Measurements from ENCODE around the gene PEAK3. TPM values are rescaled to one million over a fixed set of nuclear protein-coding genes. Genes with fewer than 3 reads are reported as not detected.

The PEAK3 gene
- total and polyA plus RNA-seq, 9 of the 15 experiments (the other 6 are each of a cell fraction or from before 2014, with no cell fraction given): 0.07 to 0.40 TPM; not detected in 7

DNA sequence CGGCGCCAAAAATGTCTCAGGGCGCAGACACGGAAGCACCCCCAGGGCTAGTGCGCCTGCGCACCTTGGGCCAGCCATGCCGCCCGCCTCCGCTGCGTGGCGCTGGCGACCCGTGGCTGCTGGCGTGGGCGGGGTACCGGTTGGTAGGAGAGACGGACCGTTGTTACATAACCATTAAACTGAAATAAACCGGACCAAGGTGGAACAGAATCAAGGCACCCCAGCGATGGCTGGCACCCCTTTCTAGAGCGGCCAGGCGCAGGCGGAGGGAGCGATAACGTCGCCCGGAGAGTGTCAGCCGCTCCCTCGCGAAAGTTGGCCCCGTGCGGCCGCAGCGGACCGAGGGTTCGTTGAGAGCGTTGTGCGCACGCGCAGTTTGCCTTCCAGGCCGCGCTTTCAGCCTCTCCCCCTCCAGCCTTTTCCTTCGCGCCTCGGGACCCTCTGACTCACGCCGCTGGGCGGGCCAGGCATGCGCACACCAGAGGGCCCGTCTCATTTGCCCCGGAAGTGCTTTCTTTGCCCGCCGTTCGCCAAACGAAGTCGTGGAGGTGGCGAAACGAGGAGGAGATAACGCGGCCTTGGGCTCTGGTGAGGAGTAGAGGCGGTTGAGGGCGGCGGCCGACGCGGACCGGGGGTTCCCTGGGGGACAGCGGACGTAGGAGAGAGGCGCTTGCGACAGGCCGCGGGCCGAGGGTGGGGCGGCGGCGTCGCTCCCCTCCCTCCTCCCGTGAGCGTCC lies 45.5 kb downstream of the PEAK3 start, which contains the start of the genes PLEKHJ1 and SF3A2 (continued):
- TF ChIP-seq, protein P1, sequence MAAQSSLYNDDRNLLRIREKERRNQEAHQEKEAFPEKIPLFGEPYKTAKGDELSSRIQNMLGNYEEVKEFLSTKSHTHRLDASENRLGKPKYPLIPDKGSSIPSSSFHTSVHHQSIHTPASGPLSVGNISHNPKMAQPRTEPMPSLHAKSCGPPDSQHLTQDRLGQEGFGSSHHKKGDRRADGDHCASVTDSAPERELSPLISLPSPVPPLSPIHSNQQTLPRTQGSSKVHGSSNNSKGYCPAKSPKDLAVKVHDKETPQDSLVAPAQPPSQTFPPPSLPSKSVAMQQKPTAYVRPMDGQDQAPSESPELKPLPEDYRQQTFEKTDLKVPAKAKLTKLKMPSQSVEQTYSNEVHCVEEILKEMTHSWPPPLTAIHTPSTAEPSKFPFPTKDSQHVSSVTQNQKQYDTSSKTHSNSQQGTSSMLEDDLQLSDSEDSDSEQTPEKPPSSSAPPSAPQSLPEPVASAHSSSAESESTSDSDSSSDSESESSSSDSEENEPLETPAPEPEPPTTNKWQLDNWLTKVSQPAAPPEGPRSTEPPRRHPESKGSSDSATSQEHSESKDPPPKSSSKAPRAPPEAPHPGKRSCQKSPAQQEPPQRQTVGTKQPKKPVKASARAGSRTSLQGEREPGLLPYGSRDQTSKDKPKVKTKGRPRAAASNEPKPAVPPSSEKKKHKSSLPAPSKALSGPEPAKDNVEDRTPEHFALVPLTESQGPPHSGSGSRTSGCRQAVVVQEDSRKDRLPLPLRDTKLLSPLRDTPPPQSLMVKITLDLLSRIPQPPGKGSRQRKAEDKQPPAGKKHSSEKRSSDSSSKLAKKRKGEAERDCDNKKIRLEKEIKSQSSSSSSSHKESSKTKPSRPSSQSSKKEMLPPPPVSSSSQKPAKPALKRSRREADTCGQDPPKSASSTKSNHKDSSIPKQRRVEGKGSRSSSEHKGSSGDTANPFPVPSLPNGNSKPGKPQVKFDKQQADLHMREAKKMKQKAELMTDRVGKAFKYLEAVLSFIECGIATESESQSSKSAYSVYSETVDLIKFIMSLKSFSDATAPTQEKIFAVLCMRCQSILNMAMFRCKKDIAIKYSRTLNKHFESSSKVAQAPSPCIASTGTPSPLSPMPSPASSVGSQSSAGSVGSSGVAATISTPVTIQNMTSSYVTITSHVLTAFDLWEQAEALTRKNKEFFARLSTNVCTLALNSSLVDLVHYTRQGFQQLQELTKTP (IDR thresholded peaks at IDR 0.05; ENCODE audit: low read depth in 1 of 2, partially characterized antibody in 2 of 2): peak in 1 of 2 experiments; percentile 93
- no peak for TF ChIP-seq ZKSCAN3 (CRISPR knock-in tag; IDR thresholded peaks at IDR 0.05)
- no peak; the same call in 1 of the 2 replicates for TF ChIP-seq ZNF609 (CRISPR knock-in tag; IDR thresholded peaks at IDR 0.05; ENCODE audit: borderline replicate concordance)
- peak; percentile 72 for TF ChIP-seq C11orf30 (IDR thresholded peaks at IDR 0.05; ENCODE audit: low read depth)
- no peak for TF ChIP-seq TAL1 (IDR thresholded peaks at IDR 0.05)
- TF ChIP-seq ZNF668 (CRISPR knock-in tag; IDR thresholded peaks at IDR 0.05): no peak
- TF ChIP-seq, protein P2, sequence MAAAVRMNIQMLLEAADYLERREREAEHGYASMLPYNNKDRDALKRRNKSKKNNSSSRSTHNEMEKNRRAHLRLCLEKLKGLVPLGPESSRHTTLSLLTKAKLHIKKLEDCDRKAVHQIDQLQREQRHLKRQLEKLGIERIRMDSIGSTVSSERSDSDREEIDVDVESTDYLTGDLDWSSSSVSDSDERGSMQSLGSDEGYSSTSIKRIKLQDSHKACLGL (CRISPR knock-in tag; IDR thresholded peaks at IDR 0.05; ENCODE audit: borderline replicate concordance, poor library complexity, severe bottlenecking): no peak
- TF ChIP-seq, protein P3, sequence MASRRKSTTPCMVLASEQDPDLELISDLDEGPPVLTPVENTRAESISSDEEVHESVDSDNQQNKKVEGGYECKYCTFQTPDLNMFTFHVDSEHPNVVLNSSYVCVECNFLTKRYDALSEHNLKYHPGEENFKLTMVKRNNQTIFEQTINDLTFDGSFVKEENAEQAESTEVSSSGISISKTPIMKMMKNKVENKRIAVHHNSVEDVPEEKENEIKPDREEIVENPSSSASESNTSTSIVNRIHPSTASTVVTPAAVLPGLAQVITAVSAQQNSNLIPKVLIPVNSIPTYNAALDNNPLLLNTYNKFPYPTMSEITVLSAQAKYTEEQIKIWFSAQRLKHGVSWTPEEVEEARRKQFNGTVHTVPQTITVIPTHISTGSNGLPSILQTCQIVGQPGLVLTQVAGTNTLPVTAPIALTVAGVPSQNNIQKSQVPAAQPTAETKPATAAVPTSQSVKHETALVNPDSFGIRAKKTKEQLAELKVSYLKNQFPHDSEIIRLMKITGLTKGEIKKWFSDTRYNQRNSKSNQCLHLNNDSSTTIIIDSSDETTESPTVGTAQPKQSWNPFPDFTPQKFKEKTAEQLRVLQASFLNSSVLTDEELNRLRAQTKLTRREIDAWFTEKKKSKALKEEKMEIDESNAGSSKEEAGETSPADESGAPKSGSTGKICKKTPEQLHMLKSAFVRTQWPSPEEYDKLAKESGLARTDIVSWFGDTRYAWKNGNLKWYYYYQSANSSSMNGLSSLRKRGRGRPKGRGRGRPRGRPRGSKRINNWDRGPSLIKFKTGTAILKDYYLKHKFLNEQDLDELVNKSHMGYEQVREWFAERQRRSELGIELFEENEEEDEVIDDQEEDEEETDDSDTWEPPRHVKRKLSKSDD (conservative IDR thresholded peaks at IDR 0.05; ENCODE audit: low read length): peak; percentile 60
- TF ChIP-seq, protein P4, sequence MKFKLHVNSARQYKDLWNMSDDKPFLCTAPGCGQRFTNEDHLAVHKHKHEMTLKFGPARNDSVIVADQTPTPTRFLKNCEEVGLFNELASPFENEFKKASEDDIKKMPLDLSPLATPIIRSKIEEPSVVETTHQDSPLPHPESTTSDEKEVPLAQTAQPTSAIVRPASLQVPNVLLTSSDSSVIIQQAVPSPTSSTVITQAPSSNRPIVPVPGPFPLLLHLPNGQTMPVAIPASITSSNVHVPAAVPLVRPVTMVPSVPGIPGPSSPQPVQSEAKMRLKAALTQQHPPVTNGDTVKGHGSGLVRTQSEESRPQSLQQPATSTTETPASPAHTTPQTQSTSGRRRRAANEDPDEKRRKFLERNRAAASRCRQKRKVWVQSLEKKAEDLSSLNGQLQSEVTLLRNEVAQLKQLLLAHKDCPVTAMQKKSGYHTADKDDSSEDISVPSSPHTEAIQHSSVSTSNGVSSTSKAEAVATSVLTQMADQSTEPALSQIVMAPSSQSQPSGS (CRISPR knock-in tag; IDR thresholded peaks at IDR 0.05): no peak
- TF ChIP-seq ZNF584 (CRISPR knock-in tag; IDR thresholded peaks at IDR 0.05; ENCODE audit: low read depth): no peak
- no peak for TF ChIP-seq NCOA2 (IDR thresholded peaks at IDR 0.05; ENCODE audit: partially characterized antibody in 2 of 2)
- TF ChIP-seq EWSR1 (IDR thresholded peaks at IDR 0.05; ENCODE audit: borderline replicate concordance, low read depth, partially characterized antibody): no peak
